AG04450 (cell line): ENCODE data around the gene VAT1L. TPM values are rescaled to one million over a fixed set of nuclear protein-coding genes. Genes with fewer than 3 reads are reported as not detected.

Experiments used
- CTCF ChIA-PET: fragments of 300-600, 350-600 bp; formaldehyde crosslinking; extraction: SDS; loops from one replicate; lab custom pipeline; 2022; ENCODE audit warnings: antibody characterized with exemption, inconsistent platforms; lab: Charles Lee
- POLR2A ChIA-PET: fragments of 350-600 bp; formaldehyde crosslinking; extraction: SDS; loops from one replicate; lab custom pipeline; 2021; ENCODE audit warnings: antibody characterized with exemption, inconsistent platforms; lab: Yijun Ruan, JAX
- DNase-seq: peaks from one replicate; pipeline ENCODE4 v3.0.0-alpha.2; 2011; ENCODE audit warnings: low read depth, low spot score
- H3K27ac ChIP-seq: one replicate; pipeline ENCODE4 v1.5.1; 2012; ENCODE audit warnings: low read depth, low read length, control low read depth
- H3K27me3 ChIP-seq: one replicate; pipeline ENCODE4 v1.6.0; 2012; ENCODE audit warnings: low read length; ENCODE audit not compliant: control insufficient read depth, insufficient read depth
- H3K4me3 ChIP-seq: 2 replicates; pipeline ENCODE4 v1.5.1; 2011; ENCODE audit warnings: mild to moderate bottlenecking, low read depth, low read length, control low read depth
- H3K9me3 ChIP-seq: 2 replicates; pipeline ENCODE4 v1.5.1; 2012; ENCODE audit warnings: low read length; ENCODE audit not compliant: control insufficient read depth, insufficient read depth
- CTCF ChIP-seq: IDR thresholded peaks from 2 replicates; pipeline ENCODE4 v1.5.1; 2011; ENCODE audit warnings: low read depth, low read length, control low read depth, inconsistent platforms
- polyA plus RNA-seq: library from polyadenylated mRNA; depleted of rRNA; stranded (reverse); fragments of >200 nt; gene quantifications from 2 replicates; pipeline ENCODE4 v1.2.3, GENCODE V29; 2011

The VAT1L gene
- polyA plus RNA-seq, 1 experiment = 128 TPM

GRCh38 chr16:77916111-77916510 is 127.7 kb downstream of the VAT1L start:
- no peak overlapping the region for H3K27ac ChIP-seq
- H3K4me3 ChIP-seq = no peak overlapping the region
- DNase-seq = no peak
- no peak for TF ChIP-seq CTCF
- POLR2A ChIA-PET = no interaction called here
- CTCF ChIA-PET = no interaction called here
- no peaks in the 10 kb centered on the region for H3K9me3 ChIP-seq
- no peaks in the 10 kb centered on the region for H3K27me3 ChIP-seq

- POLR2A ChIA-PET = interaction anchor here (0.8 to 2.9 kb wide), 2 partner anchors 19 to 77 kb away, joined by 3 to 9 read pairs; no protein-coding TSS in a partner anchor
- DNase-seq = no peak
These were observed 129.6 kb downstream of the VAT1L start for GRCh38 chr16:77917971-77918370.

GRCh38 chr16:77918809-77919707 is 130.7 kb downstream of the VAT1L start:
- ChIA-PET POLR2A (interaction anchor here (0.8 to 2.9 kb wide), 4 partner anchors 9 to 139 kb away, joined by 3 to 9 read pairs (median 4); no protein-coding TSS in a partner anchor), CTCF (interaction anchor here (0.6 to 0.9 kb wide), 2 partner anchors 51 to 141 kb away, joined by 3 to 4 read pairs; no protein-coding TSS in a partner anchor)
- no peak for DNase-seq
- no peak for TF ChIP-seq CTCF
- Histone ChIP-seq H3K4me3 (no peak overlapping the region), H3K27ac (no peak overlapping the region), H3K27me3 (no peaks in the 10 kb centered on the region), H3K9me3 (no peaks in the 10 kb centered on the region)

More at GRCh38 chr16:77917971-77918370, 129.6 kb downstream of the VAT1L start:
- CTCF ChIA-PET = interaction anchor here (0.9 to 1.0 kb wide), 2 partner anchors 52 to 134 kb away, joined by 3 to 4 read pairs; no protein-coding TSS in a partner anchor
- no peak for TF ChIP-seq CTCF
- Histone ChIP-seq H3K9me3 (no peaks in the 10 kb centered on the region), H3K27me3 (no peaks in the 10 kb centered on the region), H3K27ac (no peak overlapping the region), H3K4me3 (no peak overlapping the region)

GRCh38 chr16:77919761-77920415 is 131.5 kb downstream of the VAT1L start:
- no peaks in the 10 kb centered on the region for H3K27me3 ChIP-seq
- POLR2A ChIA-PET = interaction anchor here (1.4 to 2.9 kb wide), 2 partner anchors 21 to 140 kb away, joined by 4 to 9 read pairs; no protein-coding TSS in a partner anchor
- H3K27ac ChIP-seq = no peak overlapping the region
- H3K9me3 ChIP-seq = no peaks in the 10 kb centered on the region
- no peak for TF ChIP-seq CTCF
- CTCF ChIA-PET = interaction anchor here (0.6 to 0.9 kb wide), 2 partner anchors 51 to 142 kb away, joined by 3 read pairs; no protein-coding TSS in a partner anchor
- H3K4me3 ChIP-seq = no peak overlapping the region
- DNase-seq = no peak
